OCI-LY7 (cell line): Measurements from ENCODE around the gene TM7SF2. TPM values are rescaled to one million over a fixed set of nuclear protein-coding genes. Genes with fewer than 3 reads are reported as not detected.
A peak's percentile ranks its signal among the peaks of the same experiment; 100 is the strongest.

Experiments used
- BruUV-seq: library from RNA; stranded (reverse); fragments of 400-500 nt; replicated peaks from 2 replicates; lab custom pipeline; 2021; lab: Mats Ljungman, UMichigan
- CTCF ChIA-PET: fragments of 300-600 bp; sonication (Branson Sonifier 250); formaldehyde crosslinking; loops from one replicate; lab custom pipeline; 2022; ENCODE audit warnings: antibody characterized with exemption; ENCODE audit not compliant: unreplicated experiment; lab: Charles Lee
- POLR2A ChIA-PET: fragments of 300-600 bp; sonication (Branson Sonifier 250); formaldehyde crosslinking; loops from one replicate; lab custom pipeline; 2022; ENCODE audit warnings: antibody characterized with exemption; lab: Charles Lee
- DNase-seq: peaks from one replicate; pipeline ENCODE4 v3.0.0-alpha.2; 2015; ENCODE audit warnings: low spot score
- H2AFZ ChIP-seq: fragments of 200-600 bp; sonication (generic), shearing (Covaris generic); 2 replicates; pipeline ENCODE4 v1.6.1; 2014; ENCODE audit warnings: mild to moderate bottlenecking, antibody characterized with exemption, low read length, moderate library complexity
- H3K27ac ChIP-seq: fragments of 200-600 bp; sonication (generic); 2 replicates; pipeline ENCODE4 v1.5.1; 2014; ENCODE audit warnings: mixed run types, low read depth, mild to moderate bottlenecking, moderate library complexity, low read length, inconsistent platforms; ENCODE audit not compliant: poor library complexity, severe bottlenecking
- H3K36me3 ChIP-seq: fragments of 200-600 bp; sonication (generic); 2 replicates; pipeline ENCODE4 v1.6.1; 2014; ENCODE audit warnings: mild to moderate bottlenecking, antibody characterized with exemption, low read length, moderate library complexity, mixed read lengths; ENCODE audit not compliant: insufficient read depth
- H3K4me1 ChIP-seq: fragments of 200-600 bp; sonication (generic); 2 replicates; pipeline ENCODE4 v1.5.1; 2014; ENCODE audit warnings: mild to moderate bottlenecking, low read length; ENCODE audit not compliant: insufficient read depth, poor library complexity, severe bottlenecking
- H3K4me2 ChIP-seq: fragments of 200-600 bp; sonication (generic); 2 replicates; pipeline ENCODE4 v1.6.1; 2014; ENCODE audit warnings: mild to moderate bottlenecking, low read length
- H3K4me3 ChIP-seq: fragments of 200-600 bp; sonication (generic); 2 replicates; pipeline ENCODE4 v1.5.1; 2014; ENCODE audit warnings: mild to moderate bottlenecking, low read depth, low read length; ENCODE audit not compliant: poor library complexity, severe bottlenecking
- H3K79me2 ChIP-seq: fragments of 200-600 bp; sonication (generic); 2 replicates; pipeline ENCODE4 v1.6.1; 2016; ENCODE audit warnings: low read depth, mild to moderate bottlenecking, low read length, moderate library complexity, mixed read lengths; ENCODE audit not compliant: insufficient read depth
- H3K9me2 ChIP-seq: fragments of 200-600 bp; sonication (generic); 2 replicates; pipeline ENCODE4 v1.6.1; 2016; ENCODE audit warnings: mild to moderate bottlenecking, low read length, mixed read lengths; ENCODE audit not compliant: insufficient read depth
- H3K9me3 ChIP-seq: fragments of 200-600 bp; sonication (generic); 2 replicates; pipeline ENCODE4 v1.6.1; 2014; ENCODE audit warnings: mild to moderate bottlenecking, mixed run types, low read length, mixed read lengths
- H4K20me1 ChIP-seq: fragments of 200-600 bp; sonication (generic); 2 replicates; pipeline ENCODE4 v1.6.1; 2014; ENCODE audit warnings: mild to moderate bottlenecking, antibody characterized with exemption, low read length, moderate library complexity, mixed read lengths; ENCODE audit not compliant: insufficient read depth
- EZH2phosphoT487 ChIP-seq: fragments of 200-600 bp; sonication (generic); IDR thresholded peaks from 2 replicates; pipeline ENCODE4 v1.6.1; 2018; ENCODE audit warnings: low read depth, borderline replicate concordance, mild to moderate bottlenecking, mixed run types, antibody characterized with exemption, low read length, moderate library complexity, mixed read lengths
- intact Hi-C: fragments of 100-400 bp; cut with micrococcal nuclease; formaldehyde crosslinking; loops from one replicate; pipeline ENCODE4 v1.10.0; 2022; ENCODE audit not compliant: unreplicated experiment
- total RNA-seq, 2 experiments: library from RNA; depleted of rRNA in 1 of 2; stranded (reverse); fragments of >200 nt in 1 of 2; shearing (Covaris generic) in 1 of 2; gene quantifications; 2 replicates each; pipeline ENCODE4 v1.2.3, GENCODE V29; 2014 to 2022
- TF ChIP-seq, protein P1 (sequence below): fragments of 200-600 bp; sonication (generic); conservative IDR thresholded peaks from 2 replicates; pipeline ENCODE4 v1.5.1; 2014; ENCODE audit warnings: mild to moderate bottlenecking, antibody characterized with exemption, low read length, moderate library complexity, mixed read lengths

The TM7SF2 gene
- total RNA-seq, 2 experiments from 2014 or later = 25.8 to 54.1 TPM

DNA sequence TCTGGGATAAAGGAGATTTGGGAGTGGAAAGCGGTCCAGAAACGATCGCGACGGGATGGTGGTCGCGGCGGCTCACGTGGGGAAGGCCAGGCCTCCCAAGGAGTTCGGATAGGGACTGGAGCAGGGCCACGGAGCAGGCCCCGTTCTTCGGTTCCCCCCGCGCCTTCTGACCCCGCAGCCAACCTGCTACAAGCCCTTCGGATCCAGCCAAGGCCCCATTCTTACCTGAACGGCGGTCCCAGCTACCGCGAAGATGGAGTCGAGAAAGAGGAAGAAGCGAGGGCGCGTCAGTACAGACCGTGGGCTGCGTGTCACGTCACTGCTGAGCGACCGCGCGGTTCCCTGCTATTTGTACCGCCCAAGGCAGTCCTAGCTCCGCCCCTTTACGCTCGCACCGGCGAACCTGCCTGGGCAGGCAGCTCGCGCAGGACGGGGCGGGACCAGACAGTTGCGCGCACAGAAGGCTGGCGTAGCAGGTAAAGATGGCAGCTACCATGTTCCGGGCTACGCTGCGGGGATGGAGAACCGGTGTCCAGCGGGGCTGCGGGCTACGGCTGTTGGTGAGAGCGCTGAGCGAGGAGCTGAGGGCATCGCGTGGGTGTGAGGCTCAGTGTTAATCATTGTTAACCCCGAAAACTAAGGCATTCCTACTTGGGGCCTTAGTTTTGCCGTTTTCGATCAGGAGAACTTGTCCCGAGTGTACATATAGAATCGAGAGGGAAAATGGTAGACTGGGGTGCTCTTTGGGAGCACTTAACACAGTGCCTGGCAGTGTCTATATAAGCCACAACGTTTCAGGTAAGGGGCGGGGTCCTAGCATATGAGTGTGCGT lies 10.4 kb downstream of the TM7SF2 start, which contains the start of the genes FAU and MRPL49:
FAU (minus strand) TSS at position 270 of the 832 bp plus-strand sequence. CDS start 321 bp downstream, outside the sequence.
MRPL49 (plus strand) TSS at position 457 of the 832 bp plus-strand sequence; CDS start at position 483, 26 bp downstream.
- H3K4me1 ChIP-seq = peaks cover 53% of the 10 kb centered on the region
- H3K36me3 ChIP-seq = peaks cover 76% of the 10 kb centered on the region
- peak within 1 kb of the TSS; percentile 95 for H3K4me3 ChIP-seq
- peak; percentile 99 for DNase-seq
- ChIA-PET CTCF (interaction anchor here (0.6 to 2.0 kb wide), 2 partner anchors 10 to 58 kb away, joined by 4 to 5 read pairs; partner anchors contain the start of gene TM7SF2), POLR2A (interaction anchor here (0.5 to 4.0 kb wide), 10 partner anchors 11 to 726 kb away, joined by 3 to 47 read pairs (median 5); partner anchors contain the start of genes CAPN1 and SYVN1)
- intact Hi-C loops = loop anchor here (1.0 kb wide), 1 partner anchor 10 kb away; no protein-coding TSS in a partner anchor
- no peaks in the 10 kb centered on the region for H3K9me3 ChIP-seq
- peaks cover 17% of the 10 kb centered on the region; the same call in 1 of the 2 replicates for H4K20me1 ChIP-seq
- BruUV-seq = TSS peak; percentile 85
- no peak for TF ChIP-seq EZH2phosphoT487
- TF ChIP-seq, protein P1, sequence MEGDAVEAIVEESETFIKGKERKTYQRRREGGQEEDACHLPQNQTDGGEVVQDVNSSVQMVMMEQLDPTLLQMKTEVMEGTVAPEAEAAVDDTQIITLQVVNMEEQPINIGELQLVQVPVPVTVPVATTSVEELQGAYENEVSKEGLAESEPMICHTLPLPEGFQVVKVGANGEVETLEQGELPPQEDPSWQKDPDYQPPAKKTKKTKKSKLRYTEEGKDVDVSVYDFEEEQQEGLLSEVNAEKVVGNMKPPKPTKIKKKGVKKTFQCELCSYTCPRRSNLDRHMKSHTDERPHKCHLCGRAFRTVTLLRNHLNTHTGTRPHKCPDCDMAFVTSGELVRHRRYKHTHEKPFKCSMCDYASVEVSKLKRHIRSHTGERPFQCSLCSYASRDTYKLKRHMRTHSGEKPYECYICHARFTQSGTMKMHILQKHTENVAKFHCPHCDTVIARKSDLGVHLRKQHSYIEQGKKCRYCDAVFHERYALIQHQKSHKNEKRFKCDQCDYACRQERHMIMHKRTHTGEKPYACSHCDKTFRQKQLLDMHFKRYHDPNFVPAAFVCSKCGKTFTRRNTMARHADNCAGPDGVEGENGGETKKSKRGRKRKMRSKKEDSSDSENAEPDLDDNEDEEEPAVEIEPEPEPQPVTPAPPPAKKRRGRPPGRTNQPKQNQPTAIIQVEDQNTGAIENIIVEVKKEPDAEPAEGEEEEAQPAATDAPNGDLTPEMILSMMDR = no peak
- H3K79me2 ChIP-seq = peaks cover 64% of the 10 kb centered on the region
- peak within 1 kb of the TSS; percentile 87 for H3K4me2 ChIP-seq
- no peaks in the 10 kb centered on the region for H3K9me2 ChIP-seq
- peak within 1 kb of the TSS; percentile 78 for H3K27ac ChIP-seq
- peak within 1 kb of the TSS; percentile 11; the same call in 1 of the 2 replicates for H2AFZ ChIP-seq

DNA sequence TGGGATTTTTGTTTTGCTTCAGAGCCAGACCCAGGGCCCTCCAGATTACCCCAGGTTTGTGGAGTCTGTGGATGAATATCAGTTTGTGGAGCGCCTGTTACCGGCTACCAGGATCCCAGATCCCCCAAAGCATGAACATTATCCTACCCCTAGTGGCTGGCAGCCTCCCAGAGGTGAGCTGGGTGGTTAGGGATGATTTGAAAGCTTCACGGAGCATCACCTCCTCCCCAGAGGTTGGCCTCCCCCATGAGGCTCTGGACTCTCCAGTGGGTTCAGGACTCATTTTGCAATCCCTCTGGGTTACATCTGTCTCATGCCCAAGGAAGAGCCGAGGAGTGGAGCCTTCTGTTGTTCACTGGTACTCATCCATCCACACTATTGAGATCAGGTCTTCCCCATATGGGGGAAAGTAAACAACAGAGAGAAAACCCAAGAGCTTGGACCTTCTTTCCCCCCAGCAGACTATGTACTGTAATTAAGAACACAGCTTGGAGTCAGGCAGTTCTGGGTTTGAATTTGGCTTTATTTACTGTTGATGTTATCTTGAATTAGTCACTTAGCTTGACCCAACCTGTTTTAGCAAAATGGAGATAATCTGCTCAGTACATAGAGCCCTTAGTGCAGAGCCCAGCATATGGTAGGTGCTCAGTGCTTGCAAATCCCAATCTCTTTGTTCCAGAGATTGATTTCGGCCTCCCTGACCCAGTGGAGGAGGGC lies 13.0 kb downstream of the TM7SF2 start:
- intact Hi-C loops = no loop called here
- Histone ChIP-seq H3K27ac (peak overlapping the region; percentile 29), H3K9me3 (no peaks in the 10 kb centered on the region), H3K36me3 (peaks cover 82% of the 10 kb centered on the region), H4K20me1 (peaks cover 17% of the 10 kb centered on the region; the same call in 1 of the 2 replicates), H3K9me2 (no peaks in the 10 kb centered on the region), H3K4me2 (peak overlapping the region; percentile 34), H2AFZ (no peak overlapping the region), H3K4me3 (no peak overlapping the region), H3K4me1 (peaks cover 53% of the 10 kb centered on the region), H3K79me2 (peaks cover 59% of the 10 kb centered on the region)
- DNase-seq = no peak
- TSS peak; percentile 11 for BruUV-seq
- TF ChIP-seq, protein P1 = no peak
- no peak for TF ChIP-seq EZH2phosphoT487
- ChIA-PET CTCF (interaction anchor here (0.5 kb wide), 1 partner anchor 212 kb away, joined by 3 read pairs; no protein-coding TSS in a partner anchor), POLR2A (interaction anchor here (1.3 kb wide), 1 partner anchor 10 kb away, joined by 3 read pairs; no protein-coding TSS in a partner anchor)
